A673 (cell line): ENCODE measurements around the gene ST8SIA1. TPM values are rescaled to one million over a fixed set of nuclear protein-coding genes. Genes with fewer than 3 reads are reported as not detected.

Source experiments
- BruUV-seq: library from RNA; stranded (reverse); fragments of 400-500 nt; replicated peaks from 2 replicates; lab custom pipeline; 2021; lab: Mats Ljungman, UMichigan
- CTCF ChIA-PET: fragments of 300-600 bp; sonication (Branson Sonifier 250); formaldehyde crosslinking; loops from one replicate; lab custom pipeline; 2022; ENCODE audit warnings: antibody characterized with exemption; lab: Charles Lee
- POLR2A ChIA-PET: fragments of 300-600 bp; sonication (Branson Sonifier 250); formaldehyde crosslinking; loops from one replicate; lab custom pipeline; 2022; ENCODE audit warnings: antibody characterized with exemption; ENCODE audit not compliant: low non-redundant PET; lab: Charles Lee
- DNase-seq: peaks from one replicate; pipeline ENCODE4 v3.0.0-alpha.2; 2015; ENCODE audit warnings: low spot score
- H3K27ac ChIP-seq: fragments of 200-600 bp; sonication (generic); 2 replicates; pipeline ENCODE4 v1.5.1; 2016; ENCODE audit warnings: mixed run types, low read depth, mild to moderate bottlenecking, mixed read lengths, antibody characterized with exemption, low read length; ENCODE audit not compliant: poor library complexity, severe bottlenecking
- H3K27me3 ChIP-seq: fragments of 200-600 bp; sonication (generic); replicated peaks from 2 replicates; pipeline ENCODE4 v1.6.1; 2017; ENCODE audit warnings: mixed run types, low read depth, mild to moderate bottlenecking, mixed read lengths, antibody characterized with exemption, low read length; ENCODE audit not compliant: insufficient read depth, poor library complexity
- H3K36me3 ChIP-seq: fragments of 200-600 bp; sonication (generic); 2 replicates; pipeline ENCODE4 v1.6.1; 2016; ENCODE audit warnings: mixed run types, mild to moderate bottlenecking, mixed read lengths, antibody characterized with exemption, low read length; ENCODE audit not compliant: insufficient read depth, poor library complexity, severe bottlenecking
- H3K4me1 ChIP-seq: fragments of 200-600 bp; sonication (generic); 2 replicates; pipeline ENCODE4 v1.6.1; 2017; ENCODE audit warnings: mixed run types, mild to moderate bottlenecking, mixed read lengths, antibody characterized with exemption, low read length; ENCODE audit not compliant: insufficient read depth, poor library complexity, severe bottlenecking
- H3K4me3 ChIP-seq: fragments of 200-600 bp; sonication (generic); 2 replicates; pipeline ENCODE4 v1.5.1; 2016; ENCODE audit warnings: low read depth, mixed run types, mild to moderate bottlenecking, mixed read lengths, low read length; ENCODE audit not compliant: poor library complexity, severe bottlenecking
- H3K9me3 ChIP-seq: fragments of 200-600 bp; sonication (generic); 2 replicates; pipeline ENCODE4 v1.6.1; 2016; ENCODE audit warnings: mixed run types, low read depth, mild to moderate bottlenecking, mixed read lengths, antibody characterized with exemption, low read length; ENCODE audit not compliant: poor library complexity, severe bottlenecking
- EZH2 ChIP-seq: fragments of 200-600 bp; sonication (generic); IDR thresholded peaks from 2 replicates; pipeline ENCODE4 v1.6.1; 2017; ENCODE audit warnings: borderline replicate concordance, low read depth, mild to moderate bottlenecking, mixed read lengths, antibody characterized with exemption, low read length; ENCODE audit not compliant: poor library complexity, severe bottlenecking
- intact Hi-C: fragments of 100-400 bp; cut with micrococcal nuclease; formaldehyde crosslinking; loops from one replicate; pipeline ENCODE4 v1.10.0; 2022; ENCODE audit not compliant: unreplicated experiment
- total RNA-seq: library from RNA; stranded (reverse); gene quantifications from 2 replicates; pipeline ENCODE4 v1.2.3, GENCODE V29; 2021
- TF ChIP-seq, protein P1 (sequence below): fragments of 300-800, 200-600 bp; sonication (generic); conservative IDR thresholded peaks from 2 replicates; pipeline ENCODE4 v1.5.1; 2017; ENCODE audit warnings: low read depth, mild to moderate bottlenecking, antibody characterized with exemption, low read length, moderate library complexity, mixed read lengths

ST8SIA1 gene
- total RNA-seq, 1 experiment from 2014 or later: 0.28 TPM

DNA sequence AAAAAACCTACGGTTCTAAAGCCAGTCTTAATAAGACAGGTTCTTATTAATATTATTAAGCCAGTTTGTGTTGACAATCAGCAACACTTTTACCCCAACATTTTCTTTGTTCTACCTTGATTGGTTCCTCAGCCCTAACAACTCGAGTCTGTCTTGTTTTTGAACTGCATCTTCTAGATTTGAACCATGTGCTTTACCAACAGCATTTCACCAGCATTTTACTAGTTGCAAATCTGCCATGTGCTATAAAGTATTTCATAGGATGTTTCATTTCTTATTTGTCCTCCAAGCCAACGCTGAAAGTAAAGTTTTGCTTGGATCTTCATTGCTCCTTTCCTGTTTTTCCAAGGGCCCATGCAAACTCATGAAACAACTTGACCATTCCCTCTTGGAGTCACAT is 133.4 kb downstream of the ST8SIA1 start:
- intact Hi-C loops: no loop called here
- TF ChIP-seq, protein P1, sequence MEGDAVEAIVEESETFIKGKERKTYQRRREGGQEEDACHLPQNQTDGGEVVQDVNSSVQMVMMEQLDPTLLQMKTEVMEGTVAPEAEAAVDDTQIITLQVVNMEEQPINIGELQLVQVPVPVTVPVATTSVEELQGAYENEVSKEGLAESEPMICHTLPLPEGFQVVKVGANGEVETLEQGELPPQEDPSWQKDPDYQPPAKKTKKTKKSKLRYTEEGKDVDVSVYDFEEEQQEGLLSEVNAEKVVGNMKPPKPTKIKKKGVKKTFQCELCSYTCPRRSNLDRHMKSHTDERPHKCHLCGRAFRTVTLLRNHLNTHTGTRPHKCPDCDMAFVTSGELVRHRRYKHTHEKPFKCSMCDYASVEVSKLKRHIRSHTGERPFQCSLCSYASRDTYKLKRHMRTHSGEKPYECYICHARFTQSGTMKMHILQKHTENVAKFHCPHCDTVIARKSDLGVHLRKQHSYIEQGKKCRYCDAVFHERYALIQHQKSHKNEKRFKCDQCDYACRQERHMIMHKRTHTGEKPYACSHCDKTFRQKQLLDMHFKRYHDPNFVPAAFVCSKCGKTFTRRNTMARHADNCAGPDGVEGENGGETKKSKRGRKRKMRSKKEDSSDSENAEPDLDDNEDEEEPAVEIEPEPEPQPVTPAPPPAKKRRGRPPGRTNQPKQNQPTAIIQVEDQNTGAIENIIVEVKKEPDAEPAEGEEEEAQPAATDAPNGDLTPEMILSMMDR: no peak
- no peak for TF ChIP-seq EZH2
- Histone ChIP-seq H3K27ac (no peak overlapping the region), H3K27me3 (peaks cover 3% of the 10 kb centered on the region), H3K4me1 (no peaks in the 10 kb centered on the region), H3K36me3 (no peaks in the 10 kb centered on the region), H3K9me3 (no peaks in the 10 kb centered on the region), H3K4me3 (no peak overlapping the region)
- BruUV-seq: no TSS peak
- ChIA-PET POLR2A (no interaction called here), CTCF (no interaction called here)
- no peak for DNase-seq

DNA sequence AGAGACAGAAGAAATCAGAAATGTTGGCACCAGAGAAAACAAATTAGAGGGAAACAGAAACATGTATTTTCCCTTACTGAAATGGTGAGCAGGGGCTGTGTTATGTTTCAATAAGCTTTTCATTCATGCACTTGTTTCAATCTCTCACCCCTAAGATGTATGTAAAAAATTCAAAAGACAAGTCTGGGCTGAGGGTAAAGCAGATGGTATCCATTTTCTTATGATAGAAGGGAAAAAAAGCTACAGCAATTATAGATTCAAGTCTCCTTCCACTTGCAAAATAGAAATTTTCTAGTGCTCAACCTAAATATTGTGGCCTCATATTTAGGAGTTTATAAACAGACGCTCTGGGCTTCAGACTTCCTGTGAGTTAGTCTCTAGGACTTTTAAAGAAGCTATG is 138.3 kb downstream of the ST8SIA1 start:
- Histone ChIP-seq H3K27ac (no peak overlapping the region), H3K36me3 (no peaks in the 10 kb centered on the region), H3K9me3 (no peaks in the 10 kb centered on the region), H3K27me3 (peaks cover 3% of the 10 kb centered on the region), H3K4me3 (no peak overlapping the region), H3K4me1 (no peaks in the 10 kb centered on the region)
- BruUV-seq: no TSS peak
- no peak for TF ChIP-seq EZH2
- POLR2A ChIA-PET: no interaction called here
- CTCF ChIA-PET: no interaction called here
- DNase-seq: no peak
- intact Hi-C loops: no loop called here

DNA sequence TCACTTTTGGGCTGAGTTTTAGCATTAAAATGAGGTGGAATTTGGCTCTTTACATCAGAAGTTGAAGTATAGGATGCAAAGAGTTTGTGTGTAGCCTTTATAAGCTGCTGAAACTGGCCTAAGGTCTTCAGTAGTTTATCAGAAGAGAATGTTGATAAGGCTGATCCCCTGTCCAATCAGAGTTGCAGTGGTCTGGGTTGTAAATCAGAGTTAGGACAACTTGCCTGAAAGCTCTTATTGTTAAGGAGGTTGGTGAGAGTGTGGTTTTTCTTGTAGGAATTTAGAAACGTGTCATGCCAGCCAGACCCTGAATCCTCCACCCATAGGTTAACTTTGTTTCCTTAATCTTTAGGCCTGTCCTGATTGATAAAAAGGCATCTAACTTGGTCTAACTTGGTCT is 143.5 kb downstream of the ST8SIA1 start:
- ChIA-PET POLR2A (no interaction called here), CTCF (no interaction called here)
- TF ChIP-seq EZH2: no peak
- TF ChIP-seq, protein P1: no peak
- no peak for DNase-seq
- H3K9me3 ChIP-seq: no peaks in the 10 kb centered on the region
- intact Hi-C loops: no loop called here
- no peak overlapping the region for H3K4me3 ChIP-seq
- H3K27ac ChIP-seq: no peak overlapping the region
- no TSS peak for BruUV-seq
- H3K4me1 ChIP-seq: no peaks in the 10 kb centered on the region
- no peaks in the 10 kb centered on the region for H3K36me3 ChIP-seq
- no peaks in the 10 kb centered on the region for H3K27me3 ChIP-seq

DNA sequence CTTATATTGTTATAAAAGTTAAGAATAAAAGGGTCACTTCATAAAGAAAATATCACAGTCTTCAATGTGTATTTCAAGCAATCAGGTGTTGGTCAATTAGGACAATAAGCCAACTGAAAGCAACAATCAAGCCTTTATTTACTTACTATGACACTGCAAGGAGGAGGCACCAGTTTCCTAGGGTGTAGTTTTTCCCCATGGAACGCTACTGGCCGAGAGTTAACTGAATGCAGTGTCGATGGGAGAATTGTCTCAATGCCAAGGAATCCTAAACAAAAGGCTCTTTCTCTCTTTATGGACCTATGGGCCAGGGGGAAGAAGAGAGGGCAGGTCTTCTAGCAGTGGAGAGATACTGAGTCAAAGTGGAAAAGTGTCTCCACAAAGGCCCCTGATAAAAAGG is 146.1 kb downstream of the ST8SIA1 start:
- ChIA-PET CTCF (no interaction called here), POLR2A (no interaction called here)
- H3K27ac ChIP-seq: no peak overlapping the region
- H3K9me3 ChIP-seq: no peaks in the 10 kb centered on the region
- intact Hi-C loops: no loop called here
- no peak overlapping the region for H3K4me3 ChIP-seq
- no peaks in the 10 kb centered on the region for H3K36me3 ChIP-seq
- DNase-seq: no peak
- no peaks in the 10 kb centered on the region for H3K4me1 ChIP-seq
- no peak for TF ChIP-seq EZH2
- TF ChIP-seq, protein P1: no peak
- no TSS peak for BruUV-seq
- no peaks in the 10 kb centered on the region for H3K27me3 ChIP-seq
